ENCODE measurements around the gene MPPED2.

The MPPED2 gene

GRCh38 chr11:30423279-30423648 lies 162.9 kb downstream of the MPPED2 start:
- DNase-seq (ENCODE audit: insufficient read length, low spot score) (no peak), FAIRE-seq (no peak)
- no peak for TF ChIP-seq CTCF (IDR thresholded peaks at IDR 0.05; ENCODE audit: insufficient read depth, missing control alignments)

- DNase-seq (ENCODE audit: insufficient read length, low spot score) (no peak), FAIRE-seq (no peak)
- TF ChIP-seq CTCF (IDR thresholded peaks at IDR 0.05; ENCODE audit: insufficient read depth, missing control alignments) = no peak
These were observed 163.5 kb downstream of the MPPED2 start for GRCh38 chr11:30422447-30423278.

GRCh38 chr11:30420233-30420787 lies 165.8 kb downstream of the MPPED2 start:
- DNase-seq (ENCODE audit: insufficient read length, low spot score) (no peak), FAIRE-seq (no peak)
- TF ChIP-seq CTCF (IDR thresholded peaks at IDR 0.05; ENCODE audit: insufficient read depth, missing control alignments) = no peak

- TF ChIP-seq CTCF (IDR thresholded peaks at IDR 0.05; ENCODE audit: insufficient read depth, missing control alignments) = no peak
- DNase-seq (ENCODE audit: insufficient read length, low spot score) (no peak), FAIRE-seq (no peak)
These were observed 171.3 kb downstream of the MPPED2 start for GRCh38 chr11:30414806-30415205.

- DNase-seq (ENCODE audit: insufficient read length, low spot score) = no peak
- no peak for TF ChIP-seq CTCF (IDR thresholded peaks at IDR 0.05; ENCODE audit: insufficient read depth, missing control alignments)
- no peak for FAIRE-seq
These were observed 171.9 kb downstream of the MPPED2 start for GRCh38 chr11:30414244-30414643.

- FAIRE-seq (no peak), DNase-seq (ENCODE audit: insufficient read length, low spot score) (no peak)
- TF ChIP-seq CTCF (IDR thresholded peaks at IDR 0.05; ENCODE audit: insufficient read depth, missing control alignments) = no peak
These were observed 173.6 kb downstream of the MPPED2 start for GRCh38 chr11:30412509-30412908.

GRCh38 chr11:30411383-30411782 lies 174.8 kb downstream of the MPPED2 start:
- no peak for FAIRE-seq
- no peak for DNase-seq (ENCODE audit: insufficient read length, low spot score)
- no peak for TF ChIP-seq CTCF (IDR thresholded peaks at IDR 0.05; ENCODE audit: insufficient read depth, missing control alignments)
